Lower lobe of right lung (tissue), 2 donors: ENCODE measurements around the gene CCDC54. TPM values are rescaled to one million over a fixed set of nuclear protein-coding genes. Genes with fewer than 3 reads are reported as not detected.

ENCODE experiments used
- ATAC-seq, 2 donors: fragments of 200-7000 bp; cut with Tn5 transposase; one replicate each; pipeline ENCODE4 v1.9.1; 2020 to 2022; ENCODE audit warnings: mild to moderate bottlenecking in 2 of 2, moderate library complexity in 2 of 2
- DNase-seq: peaks from one replicate; pipeline ENCODE4 v3.0.0-alpha.2; 2020
- H3K27ac ChIP-seq: fragments of 200-600 bp; one replicate; pipeline ENCODE4 v1.8.0; 2022
- H3K27me3 ChIP-seq: fragments of 200-600 bp; one replicate; pipeline ENCODE4 v1.8.0; 2022; ENCODE audit warnings: low read depth
- H3K36me3 ChIP-seq: fragments of 200-600 bp; one replicate; pipeline ENCODE4 v1.8.0; 2022; ENCODE audit warnings: mild to moderate bottlenecking
- H3K4me1 ChIP-seq: fragments of 200-600 bp; one replicate; pipeline ENCODE4 v1.8.0; 2022
- H3K4me3 ChIP-seq: fragments of 200-600 bp; one replicate; pipeline ENCODE4 v1.8.0; 2022; ENCODE audit warnings: mild to moderate bottlenecking
- H3K9me3 ChIP-seq: fragments of 200-600 bp; one replicate; pipeline ENCODE4 v1.8.0; 2022
- CTCF ChIP-seq: fragments of 200-600 bp; IDR thresholded peaks from one replicate; pipeline ENCODE4 v1.8.0; 2022; ENCODE audit warnings: antibody characterized with exemption, mild to moderate bottlenecking
- intact Hi-C: fragments of 100-400 bp; cut with DNase I; formaldehyde crosslinking; loops from one replicate; pipeline ENCODE4 v1.11.0; 2022
- total RNA-seq: library from RNA; stranded (reverse); fragmentation: NEBNext Ultra II Directional; extraction: Animal tissue kit (Norgen Biotek cat#: 25700); gene quantifications from one replicate; pipeline ENCODE4 v1.2.1, GENCODE V29; 2021
- donor health status: DM: no; HTN: yes; CAD: no; lungs with severe emphysema.

Gene CCDC54
- total RNA-seq, 1 donor from 2014 or later = not detected

- H3K4me3 ChIP-seq = no peak overlapping the region
- H3K36me3 ChIP-seq = no peaks in the 10 kb centered on the region
- DNase-seq (no peak), ATAC-seq (no peak)
- no peaks in the 10 kb centered on the region for H3K4me1 ChIP-seq
- H3K27ac ChIP-seq = no peak overlapping the region
- intact Hi-C loops = no loop called here
- H3K27me3 ChIP-seq = no peaks in the 10 kb centered on the region
- TF ChIP-seq CTCF = no peak
- H3K9me3 ChIP-seq = peaks cover 6% of the 10 kb centered on the region
Observed at GRCh38 chr3:107404727-107405469, 27.7 kb downstream of the CCDC54 start.

GRCh38 chr3:107407355-107407754 is 30.1 kb downstream of the CCDC54 start:
- Histone ChIP-seq H3K9me3 (peaks cover 6% of the 10 kb centered on the region), H3K36me3 (no peaks in the 10 kb centered on the region), H3K27ac (no peak overlapping the region), H3K27me3 (no peaks in the 10 kb centered on the region), H3K4me1 (no peaks in the 10 kb centered on the region), H3K4me3 (no peak overlapping the region)
- intact Hi-C loops = no loop called here
- DNase-seq = no peak
- no peak for TF ChIP-seq CTCF
- ATAC-seq = no peak

- no peak for DNase-seq
- no peaks in the 10 kb centered on the region for H3K36me3 ChIP-seq
- H3K27me3 ChIP-seq = no peaks in the 10 kb centered on the region
- H3K9me3 ChIP-seq = peaks cover 6% of the 10 kb centered on the region
- H3K27ac ChIP-seq = no peak overlapping the region
- TF ChIP-seq CTCF = no peak
- intact Hi-C loops = no loop called here
- H3K4me3 ChIP-seq = no peak overlapping the region
- no peak for ATAC-seq
- no peaks in the 10 kb centered on the region for H3K4me1 ChIP-seq
Observed at GRCh38 chr3:107408513-107408912, 31.3 kb downstream of the CCDC54 start.

- H3K27me3 ChIP-seq = no peaks in the 10 kb centered on the region
- no peak for TF ChIP-seq CTCF
- no peak overlapping the region for H3K4me3 ChIP-seq
- ATAC-seq (no peak), DNase-seq (no peak)
- peaks cover 6% of the 10 kb centered on the region for H3K9me3 ChIP-seq
- H3K36me3 ChIP-seq = no peaks in the 10 kb centered on the region
- intact Hi-C loops = no loop called here
- no peaks in the 10 kb centered on the region for H3K4me1 ChIP-seq
- H3K27ac ChIP-seq = no peak overlapping the region
Observed at GRCh38 chr3:107409365-107409764, 32.1 kb downstream of the CCDC54 start.

GRCh38 chr3:107410606-107411005 is 33.4 kb downstream of the CCDC54 start:
- Histone ChIP-seq H3K4me3 (no peak overlapping the region), H3K36me3 (no peaks in the 10 kb centered on the region), H3K4me1 (no peaks in the 10 kb centered on the region), H3K27me3 (no peaks in the 10 kb centered on the region), H3K9me3 (peaks cover 6% of the 10 kb centered on the region), H3K27ac (no peak overlapping the region)
- intact Hi-C loops = no loop called here
- DNase-seq (no peak), ATAC-seq (no peak)
- TF ChIP-seq CTCF = no peak
